Astrocyte (in vitro differentiated cells and primary cell): ENCODE measurements around the gene CDH19. TPM values are rescaled to one million over a fixed set of nuclear protein-coding genes. Genes with fewer than 3 reads are reported as not detected.
A peak's percentile ranks its signal among the peaks of the same experiment; 100 is the strongest.

Experiments
- DNase-seq: peaks from one replicate; pipeline ENCODE4 v3.0.0-alpha.2; 2010; ENCODE audit warnings: low read depth
- FAIRE-seq: peaks from 2 replicates; lab custom pipeline; 2011; peaks lifted over from hg19 to GRCh38; lab: Jason Lieb, UNC
- H2AFZ ChIP-seq: 2 replicates; pipeline ENCODE4 v1.6.0; 2012; ENCODE audit warnings: low read depth, low read length, inconsistent platforms
- H3K27ac ChIP-seq: 2 replicates; pipeline ENCODE4 v1.5.1; 2011; ENCODE audit warnings: low read depth, low read length, inconsistent platforms
- H3K27me3 ChIP-seq: 2 replicates; pipeline ENCODE4 v1.6.0; 2011; ENCODE audit warnings: low read length, inconsistent platforms; ENCODE audit not compliant: insufficient read depth
- H3K36me3 ChIP-seq: 2 replicates; pipeline ENCODE4 v1.5.1; 2011; ENCODE audit warnings: low read length, inconsistent platforms; ENCODE audit not compliant: insufficient read depth
- H3K4me1 ChIP-seq: 2 replicates; pipeline ENCODE4 v1.5.1; 2011; ENCODE audit warnings: low read length, inconsistent platforms; ENCODE audit not compliant: insufficient read depth
- H3K4me2 ChIP-seq: 2 replicates; pipeline ENCODE4 v1.6.0; 2012; ENCODE audit warnings: low read length, inconsistent platforms
- H3K4me3 ChIP-seq: 2 replicates; pipeline ENCODE4 v1.5.1; 2011; ENCODE audit warnings: low read depth, mild to moderate bottlenecking, low read length, inconsistent platforms; ENCODE audit not compliant: insufficient read depth
- H3K79me2 ChIP-seq: 2 replicates; pipeline ENCODE4 v1.6.0; 2012; ENCODE audit warnings: mild to moderate bottlenecking, low read length, inconsistent platforms; ENCODE audit not compliant: insufficient read depth
- H3K9ac ChIP-seq: 2 replicates; pipeline ENCODE4 v1.6.0; 2012; ENCODE audit warnings: mild to moderate bottlenecking, low read length, inconsistent platforms
- H3K9me3 ChIP-seq: 2 replicates; pipeline ENCODE4 v1.5.1; 2012; ENCODE audit warnings: low read depth, mild to moderate bottlenecking, low read length, inconsistent platforms; ENCODE audit not compliant: insufficient read depth
- H4K20me1 ChIP-seq: 2 replicates; pipeline ENCODE4 v1.6.0; 2012; ENCODE audit warnings: low read length, inconsistent platforms; ENCODE audit not compliant: insufficient read depth
- H3K27ac Mint-ChIP-seq: one replicate; pipeline ENCODE4 v1.8.0; 2021; ENCODE audit warnings: mild to moderate bottlenecking, mixed read lengths; ENCODE audit not compliant: unreplicated experiment
- H3K27me3 Mint-ChIP-seq: one replicate; pipeline ENCODE4 v1.8.0; 2021; ENCODE audit warnings: low read depth, mixed read lengths; ENCODE audit not compliant: unreplicated experiment
- H3K36me3 Mint-ChIP-seq: one replicate; pipeline ENCODE4 v1.8.0; 2021; ENCODE audit warnings: low read depth, mixed read lengths; ENCODE audit not compliant: unreplicated experiment
- H3K4me1 Mint-ChIP-seq: one replicate; pipeline ENCODE4 v1.8.0; 2021; ENCODE audit warnings: low read depth, mixed read lengths; ENCODE audit not compliant: unreplicated experiment
- H3K4me3 Mint-ChIP-seq: one replicate; pipeline ENCODE4 v1.8.0; 2021; ENCODE audit warnings: mild to moderate bottlenecking, moderate library complexity, mixed read lengths; ENCODE audit not compliant: unreplicated experiment
- H3K9me3 Mint-ChIP-seq: one replicate; pipeline ENCODE4 v1.8.0; 2021; ENCODE audit warnings: mild to moderate bottlenecking, mixed read lengths; ENCODE audit not compliant: unreplicated experiment
- EZH2 ChIP-seq: IDR thresholded peaks from 2 replicates; pipeline ENCODE4 v1.6.1; 2012; ENCODE audit warnings: mild to moderate bottlenecking, low read length, inconsistent platforms; ENCODE audit not compliant: insufficient read depth
- total RNA-seq: library from RNA; stranded (reverse); gene quantifications from 2 replicates; pipeline ENCODE4 v1.2.1, GENCODE V29; 2021
- TF ChIP-seq, protein P1 (sequence below): IDR thresholded peaks from 2 replicates; pipeline ENCODE4 v1.5.1; 2011; ENCODE audit warnings: low read depth, mild to moderate bottlenecking, inconsistent platforms, low read length, moderate library complexity; ENCODE audit not compliant: insufficient read depth

CDH19 gene
- total RNA-seq, 1 donor from 2014 or later, result not detected

DNA sequence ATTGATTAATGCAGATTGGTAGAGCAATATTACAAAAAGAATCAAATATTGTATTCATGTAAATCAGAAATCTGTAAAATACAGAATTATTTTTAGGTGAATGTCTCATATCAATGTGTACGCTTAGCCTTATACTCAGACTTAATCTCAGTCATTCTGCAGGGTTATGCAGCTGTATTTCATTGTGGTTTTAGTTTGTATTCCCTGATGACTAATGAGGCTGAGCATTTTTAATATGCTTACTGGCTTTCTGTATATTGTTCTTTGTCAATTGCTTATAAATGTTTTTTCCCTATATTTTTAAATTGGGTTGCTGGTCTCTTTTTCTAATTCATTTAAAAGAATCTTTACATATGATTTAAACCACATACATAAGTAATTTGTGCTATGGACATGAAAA, 50.1 kb downstream of the CDH19 start:
- Histone ChIP-seq H3K4me3 (no peak overlapping the region), H3K36me3 (no peaks in the 10 kb centered on the region), H3K27ac (no peak overlapping the region), H3K9ac (no peak overlapping the region), H3K9me3 (no peaks in the 10 kb centered on the region), H3K27me3 (no peaks in the 10 kb centered on the region), H3K4me2 (no peak overlapping the region), H2AFZ (no peak overlapping the region), H3K4me1 (peaks cover 5% of the 10 kb centered on the region), H4K20me1 (no peaks in the 10 kb centered on the region), H3K79me2 (no peaks in the 10 kb centered on the region)
- peaks cover 7% of the 10 kb centered on the region for H3K4me1 Mint-ChIP-seq
- FAIRE-seq (no peak), DNase-seq (peak; percentile 70)
- H3K36me3 Mint-ChIP-seq, result no peaks in the 10 kb centered on the region
- no peak overlapping the region for H3K4me3 Mint-ChIP-seq
- H3K27me3 Mint-ChIP-seq, result no peaks in the 10 kb centered on the region
- TF ChIP-seq, protein P1, sequence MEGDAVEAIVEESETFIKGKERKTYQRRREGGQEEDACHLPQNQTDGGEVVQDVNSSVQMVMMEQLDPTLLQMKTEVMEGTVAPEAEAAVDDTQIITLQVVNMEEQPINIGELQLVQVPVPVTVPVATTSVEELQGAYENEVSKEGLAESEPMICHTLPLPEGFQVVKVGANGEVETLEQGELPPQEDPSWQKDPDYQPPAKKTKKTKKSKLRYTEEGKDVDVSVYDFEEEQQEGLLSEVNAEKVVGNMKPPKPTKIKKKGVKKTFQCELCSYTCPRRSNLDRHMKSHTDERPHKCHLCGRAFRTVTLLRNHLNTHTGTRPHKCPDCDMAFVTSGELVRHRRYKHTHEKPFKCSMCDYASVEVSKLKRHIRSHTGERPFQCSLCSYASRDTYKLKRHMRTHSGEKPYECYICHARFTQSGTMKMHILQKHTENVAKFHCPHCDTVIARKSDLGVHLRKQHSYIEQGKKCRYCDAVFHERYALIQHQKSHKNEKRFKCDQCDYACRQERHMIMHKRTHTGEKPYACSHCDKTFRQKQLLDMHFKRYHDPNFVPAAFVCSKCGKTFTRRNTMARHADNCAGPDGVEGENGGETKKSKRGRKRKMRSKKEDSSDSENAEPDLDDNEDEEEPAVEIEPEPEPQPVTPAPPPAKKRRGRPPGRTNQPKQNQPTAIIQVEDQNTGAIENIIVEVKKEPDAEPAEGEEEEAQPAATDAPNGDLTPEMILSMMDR, result no peak
- no peak for TF ChIP-seq EZH2
- H3K9me3 Mint-ChIP-seq, result no peaks in the 10 kb centered on the region
- no peak overlapping the region for H3K27ac Mint-ChIP-seq

DNA sequence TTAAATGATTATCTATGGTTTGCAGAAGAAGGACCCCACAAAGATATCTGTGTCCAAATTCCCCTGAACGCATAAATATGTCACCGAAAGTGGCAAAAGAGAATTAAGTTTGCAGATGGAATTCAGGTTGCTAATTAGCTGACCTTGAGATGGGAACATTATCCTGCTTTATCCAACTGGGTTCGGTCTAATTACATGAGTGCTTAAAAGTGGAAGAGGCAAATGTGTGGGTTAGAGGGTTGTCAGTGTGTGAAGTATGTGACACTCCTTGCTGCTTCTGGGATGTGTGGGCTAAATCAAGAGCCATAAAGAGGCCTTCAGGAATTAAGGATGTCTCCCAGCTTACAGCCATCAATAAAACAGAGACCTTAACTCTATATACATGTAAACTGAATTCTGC, 53.5 kb downstream of the CDH19 start:
- Mint-ChIP-seq H3K4me3 (no peak overlapping the region), H3K4me1 (peaks cover 7% of the 10 kb centered on the region), H3K27ac (no peak overlapping the region), H3K9me3 (no peaks in the 10 kb centered on the region), H3K27me3 (no peaks in the 10 kb centered on the region), H3K36me3 (no peaks in the 10 kb centered on the region)
- H3K9ac ChIP-seq, result no peak overlapping the region
- DNase-seq (no peak), FAIRE-seq (no peak)
- no peaks in the 10 kb centered on the region for H3K79me2 ChIP-seq
- H2AFZ ChIP-seq, result no peak overlapping the region
- TF ChIP-seq EZH2, result no peak
- TF ChIP-seq, protein P1, result no peak
- no peaks in the 10 kb centered on the region for H3K36me3 ChIP-seq
- H3K4me2 ChIP-seq, result no peak overlapping the region
- H4K20me1 ChIP-seq, result no peaks in the 10 kb centered on the region
- H3K4me1 ChIP-seq, result peaks cover 5% of the 10 kb centered on the region
- no peak overlapping the region for H3K27ac ChIP-seq
- H3K27me3 ChIP-seq, result no peaks in the 10 kb centered on the region
- no peak overlapping the region for H3K4me3 ChIP-seq
- H3K9me3 ChIP-seq, result no peaks in the 10 kb centered on the region

DNA sequence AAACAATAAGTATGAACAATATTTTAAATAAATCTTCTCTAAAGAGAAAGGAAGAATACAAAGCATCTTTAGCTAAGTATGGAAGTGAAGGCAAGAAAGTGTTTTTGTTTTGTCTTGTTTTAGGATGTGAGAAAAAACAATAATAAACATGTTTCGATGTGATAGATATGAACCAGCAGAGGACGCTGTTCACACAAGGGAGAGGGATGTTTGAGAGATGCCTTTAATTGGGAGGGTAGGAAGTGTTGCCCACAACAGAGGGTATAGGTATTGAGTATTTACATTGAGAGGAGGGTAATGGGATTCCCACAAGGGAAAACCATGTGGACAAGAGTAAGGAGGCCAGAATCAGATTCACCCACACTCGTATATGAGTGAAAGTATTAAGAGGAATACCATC, 55.1 kb downstream of the CDH19 start:
- Histone ChIP-seq H3K36me3 (no peaks in the 10 kb centered on the region), H3K27me3 (no peaks in the 10 kb centered on the region), H3K4me1 (no peaks in the 10 kb centered on the region), H3K4me3 (no peak overlapping the region), H3K79me2 (no peaks in the 10 kb centered on the region), H3K9me3 (no peaks in the 10 kb centered on the region), H3K4me2 (no peak overlapping the region), H2AFZ (no peak overlapping the region), H3K27ac (no peak overlapping the region), H4K20me1 (no peaks in the 10 kb centered on the region), H3K9ac (no peak overlapping the region)
- H3K9me3 Mint-ChIP-seq, result no peaks in the 10 kb centered on the region
- H3K4me1 Mint-ChIP-seq, result peaks cover 7% of the 10 kb centered on the region
- no peak for TF ChIP-seq EZH2
- TF ChIP-seq, protein P1, result no peak
- no peak for DNase-seq
- no peak overlapping the region for H3K4me3 Mint-ChIP-seq
- H3K27ac Mint-ChIP-seq, result no peak overlapping the region
- H3K27me3 Mint-ChIP-seq, result no peaks in the 10 kb centered on the region
- no peak for FAIRE-seq
- no peaks in the 10 kb centered on the region for H3K36me3 Mint-ChIP-seq
